GM23338 (cell line): ENCODE results near the gene SBF1. TPM values are rescaled to one million over a fixed set of nuclear protein-coding genes. Genes with fewer than 3 reads are reported as not detected.

Experiments
- ATAC-seq: fragments of 200-7000 bp; cut with Tn5 transposase; 3 replicates; pipeline ENCODE4 v1.9.1; 2020
- DNase-seq: peaks from one replicate; pipeline ENCODE4 v3.0.0-alpha.2; 2015; ENCODE audit warnings: low spot score
- H2AFZ ChIP-seq: fragments of 200-600 bp; sonication (generic); 2 replicates; pipeline ENCODE4 v1.8.0; 2016; ENCODE audit warnings: antibody characterized with exemption, mild to moderate bottlenecking, moderate library complexity
- H3F3A ChIP-seq: fragments of 200-600 bp; sonication (generic); replicated peaks from 2 replicates; pipeline ENCODE4 v1.8.0; 2017; ENCODE audit warnings: antibody characterized with exemption, mixed run types, low read depth
- H3K27ac ChIP-seq: fragments of 200-600 bp; sonication (generic); 2 replicates; pipeline ENCODE4 v1.6.1; 2016; ENCODE audit warnings: low read depth
- H3K27me3 ChIP-seq: fragments of 200-600 bp; sonication (generic); 2 replicates; pipeline ENCODE4 v1.8.0; 2016; ENCODE audit warnings: mild to moderate bottlenecking, mixed run types, moderate library complexity; ENCODE audit not compliant: insufficient read depth
- H3K36me3 ChIP-seq: fragments of 200-600 bp; sonication (generic); 2 replicates; pipeline ENCODE4 v1.8.0; 2016; ENCODE audit warnings: mild to moderate bottlenecking; ENCODE audit not compliant: insufficient read depth
- H3K4me1 ChIP-seq: fragments of 200-600 bp; sonication (generic); 2 replicates; pipeline ENCODE4 v1.8.0; 2016; ENCODE audit warnings: mild to moderate bottlenecking, moderate library complexity; ENCODE audit not compliant: insufficient read depth
- H3K4me2 ChIP-seq: fragments of 200-600 bp; sonication (generic); 2 replicates; pipeline ENCODE4 v1.7.1; 2017; ENCODE audit warnings: mixed run types
- H3K4me3 ChIP-seq: fragments of 200-600 bp; sonication (generic); 2 replicates; pipeline ENCODE4 v1.6.1; 2016; ENCODE audit warnings: mixed run types
- H3K79me2 ChIP-seq: fragments of 200-600 bp; sonication (generic); replicated peaks from 2 replicates; pipeline ENCODE4 v1.8.0; 2017; ENCODE audit warnings: mild to moderate bottlenecking; ENCODE audit not compliant: insufficient read depth
- H3K9me2 ChIP-seq: fragments of 200-600 bp; sonication (generic); 2 replicates; pipeline ENCODE4 v1.8.0; 2017; ENCODE audit not compliant: insufficient read depth
- H4K20me1 ChIP-seq: fragments of 200-600 bp; sonication (generic); replicated peaks from 2 replicates; pipeline ENCODE4 v1.8.0; 2017; ENCODE audit warnings: mild to moderate bottlenecking; ENCODE audit not compliant: insufficient read depth
- H3K27ac Mint-ChIP-seq: 2 replicates; pipeline ENCODE4 v1.8.0; 2020; ENCODE audit warnings: inconsistent platforms, mild to moderate bottlenecking, moderate library complexity, mixed read lengths
- H3K27me3 Mint-ChIP-seq: 3 replicates; pipeline ENCODE4 v1.8.0; 2022; ENCODE audit warnings: low read depth, mild to moderate bottlenecking, moderate library complexity, mixed read lengths, inconsistent platforms; ENCODE audit not compliant: insufficient read depth, poor library complexity
- H3K36me3 Mint-ChIP-seq: 3 replicates; pipeline ENCODE4 v1.8.0; 2021; ENCODE audit warnings: low read depth, mild to moderate bottlenecking, inconsistent platforms, moderate library complexity, mixed read lengths
- H3K4me1 Mint-ChIP-seq: 3 replicates; pipeline ENCODE4 v1.8.0; 2020; ENCODE audit warnings: mild to moderate bottlenecking, inconsistent platforms, mixed read lengths
- H3K4me3 Mint-ChIP-seq: 3 replicates; pipeline ENCODE4 v1.8.0; 2021; ENCODE audit warnings: moderate library complexity, mild to moderate bottlenecking, inconsistent platforms, mixed read lengths
- H3K9me3 Mint-ChIP-seq: 3 replicates; pipeline ENCODE4 v1.8.0; 2020; ENCODE audit warnings: moderate library complexity, mild to moderate bottlenecking, inconsistent platforms, mixed read lengths
- CTCF ChIP-seq, 2 experiments: fragments of 200-600 bp in 1 of 2; sonication (generic) in 1 of 2; conservative IDR thresholded peaks; 2 replicates each; pipeline versions ENCODE4 v1.5.1 to v1.6.1; 2016 to 2017; ENCODE audit warnings: antibody characterized with exemption in 2 of 2, low read depth in 2 of 2, mild to moderate bottlenecking in 2 of 2, moderate library complexity in 1 of 2
- ETS1 ChIP-seq: IDR thresholded peaks from 2 replicates; pipeline ENCODE4 v1.6.1; 2016; ENCODE audit warnings: antibody characterized with exemption
- EZH2 ChIP-seq: fragments of 200-600 bp; sonication (generic); IDR thresholded peaks from one replicate; pipeline ENCODE4 v1.8.0; 2017; ENCODE audit warnings: antibody characterized with exemption, mild to moderate bottlenecking, low read depth; ENCODE audit not compliant: unreplicated experiment
- JUNB ChIP-seq: IDR thresholded peaks from one replicate; pipeline ENCODE4 v1.6.1; 2016; ENCODE audit warnings: antibody characterized with exemption; ENCODE audit not compliant: unreplicated experiment
- NANOG ChIP-seq: IDR thresholded peaks from 2 replicates; pipeline ENCODE4 v1.6.1; 2016; ENCODE audit warnings: antibody characterized with exemption, borderline replicate concordance
- POLR2AphosphoS5 ChIP-seq: IDR thresholded peaks from 2 replicates; pipeline ENCODE4 v1.6.1; 2016; ENCODE audit warnings: antibody characterized with exemption, low read depth
- REST ChIP-seq: IDR thresholded peaks from one replicate; pipeline ENCODE4 v1.6.1; 2018; ENCODE audit warnings: antibody characterized with exemption; ENCODE audit not compliant: unreplicated experiment
- STAT1 ChIP-seq: IDR thresholded peaks from one replicate; pipeline ENCODE4 v1.6.1; 2016; ENCODE audit warnings: antibody characterized with exemption; ENCODE audit not compliant: unreplicated experiment
- ZNF331 ChIP-seq: fragments of 250-450 bp; sonication (Bioruptor Pico); IDR thresholded peaks from 2 replicates; pipeline ENCODE4 v1.5.0; 2020; ENCODE audit warnings: low read depth, mild to moderate bottlenecking, moderate library complexity
- ZNF462 ChIP-seq: fragments of 250-450 bp; sonication (Bioruptor Pico); IDR thresholded peaks from 2 replicates; pipeline ENCODE4 v1.5.0; 2020; ENCODE audit warnings: mild to moderate bottlenecking, moderate library complexity
- polyA plus RNA-seq: library from polyadenylated mRNA; unstranded; fragments of >200 nt; fragmentation: Nextera tagmentation; extraction: Ambion mirVana; gene quantifications from 2 replicates; pipeline ENCODE4 v1.2.1, GENCODE V29; 2016
- total RNA-seq: library from RNA; depleted of rRNA; stranded (reverse); fragments of >200 nt; shearing (Covaris generic); gene quantifications from 2 replicates; pipeline ENCODE4 v1.2.3, GENCODE V29; 2014

SBF1 gene
- total and polyA plus RNA-seq, 2 experiments from 2014 or later = 26.5 to 85.4 TPM

GRCh38 chr22:50455201-50455600, 19.6 kb downstream of the SBF1 start:
- peaks cover 47% of the 10 kb centered on the region for H3K36me3 Mint-ChIP-seq
- no peak overlapping the region for H3K4me3 ChIP-seq
- ATAC-seq (no peak), DNase-seq (no peak)
- TF ChIP-seq REST (no peak), STAT1 (no peak), ZNF331 (CRISPR knock-in tag) (no peak), CTCF (conservative IDR thresholded peaks at IDR 0.05; ENCODE audit: low read depth in 2 of 2) (no peak), NANOG (no peak), ZNF462 (CRISPR knock-in tag) (no peak), ETS1 (no peak), JUNB (no peak), EZH2 (no peak), POLR2AphosphoS5 (no peak)
- H3K9me2 ChIP-seq = no peaks in the 10 kb centered on the region
- H3F3A ChIP-seq = 0 out of 2 replicates have a peak, but pooled peaks cover 3% of the 10 kb centered on the region
- H3K4me3 Mint-ChIP-seq = no peak overlapping the region
- no peaks in the 10 kb centered on the region for H3K36me3 ChIP-seq
- H2AFZ ChIP-seq = no peak overlapping the region
- no peaks in the 10 kb centered on the region for H3K9me3 Mint-ChIP-seq
- no peaks in the 10 kb centered on the region for H3K27me3 ChIP-seq
- no peaks in the 10 kb centered on the region for H3K79me2 ChIP-seq
- H3K27ac Mint-ChIP-seq = no peak overlapping the region
- no peaks in the 10 kb centered on the region for H3K4me1 ChIP-seq
- peaks cover 14% of the 10 kb centered on the region; the same call in 1 of the 2 replicates for H4K20me1 ChIP-seq
- H3K27ac ChIP-seq = no peak overlapping the region
- no peak overlapping the region for H3K4me2 ChIP-seq
- H3K27me3 Mint-ChIP-seq = peaks cover 8% of the 10 kb centered on the region
- H3K4me1 Mint-ChIP-seq = no peaks in the 10 kb centered on the region; the same call in 2 of the 3 replicates
